ENCODE data around the gene ZNF90. TPM values are rescaled to one million over a fixed set of nuclear protein-coding genes. Genes with fewer than 3 reads are reported as not detected.
"Not testable (repeated sequence)": the region's sequence is repeated elsewhere in the genome, so short reads cannot be mapped to it uniquely, and the experiment has no call there.

The ZNF90 gene
- total RNA-seq, 1 donor from 2014 or later: 7.6 TPM

GRCh38 chr19:20067943-20068342 lies 9.9 kb upstream of the ZNF90 start:
- no peaks in the 10 kb centered on the region for H3K27me3 ChIP-seq
- no peak overlapping the region for H3K27ac ChIP-seq
- H3K4me1 ChIP-seq: no peaks in the 10 kb centered on the region
- ATAC-seq: peak; percentile 48
- H3K9me3 ChIP-seq: no peaks in the 10 kb centered on the region
- DNase-seq: no peak
- TF ChIP-seq CTCF (IDR thresholded peaks at IDR 0.05): no peak
- H3K36me3 ChIP-seq: no peaks in the 10 kb centered on the region
- no peak overlapping the region for H3K4me3 ChIP-seq
- intact Hi-C loops (cut with DNase I): no loop called here

GRCh38 chr19:20068559-20068958 lies 9.2 kb upstream of the ZNF90 start:
- intact Hi-C loops (cut with DNase I); ATAC-seq; H3K27me3 ChIP-seq: not testable (repeated sequence)

GRCh38 chr19:20070691-20071090 lies 7.1 kb upstream of the ZNF90 start:
- H3K27ac ChIP-seq: no peak overlapping the region
- TF ChIP-seq CTCF (IDR thresholded peaks at IDR 0.05): no peak
- H3K27me3 ChIP-seq: no peaks in the 10 kb centered on the region
- no peaks in the 10 kb centered on the region for H3K36me3 ChIP-seq
- no peaks in the 10 kb centered on the region for H3K9me3 ChIP-seq
- no peaks in the 10 kb centered on the region for H3K4me1 ChIP-seq
- ATAC-seq (no peak), DNase-seq (no peak)
- H3K4me3 ChIP-seq: no peak overlapping the region
- intact Hi-C loops (cut with DNase I): no loop called here

More at GRCh38 chr19:20068559-20068958, 9.2 kb upstream of the ZNF90 start:
- H3K4me3 ChIP-seq, H3K9me3 ChIP-seq, H3K36me3 ChIP-seq, H3K27ac ChIP-seq, DNase-seq, H3K4me1 ChIP-seq: not testable (repeated sequence)

GRCh38 chr19:20072936-20073335 lies 4.9 kb upstream of the ZNF90 start:
- no peaks in the 10 kb centered on the region for H3K27me3 ChIP-seq
- no peak for ATAC-seq
- TF ChIP-seq CTCF (IDR thresholded peaks at IDR 0.05): no peak

GRCh38 chr19:20078581-20079031 lies 806 bp downstream of the ZNF90 start:
- DNase-seq (peak; percentile 67), ATAC-seq (no peak)
- no peaks in the 10 kb centered on the region for H3K27me3 ChIP-seq
- H3K4me3 ChIP-seq: peak overlapping the region; percentile 56
- H3K27ac ChIP-seq: peak overlapping the region; percentile 27
- H3K36me3 ChIP-seq: no peaks in the 10 kb centered on the region
- H3K9me3 ChIP-seq: no peaks in the 10 kb centered on the region
- H3K4me1 ChIP-seq: no peaks in the 10 kb centered on the region
- no peak for TF ChIP-seq CTCF (IDR thresholded peaks at IDR 0.05)
- intact Hi-C loops (cut with DNase I): no loop called here

More at GRCh38 chr19:20072936-20073335, 4.9 kb upstream of the ZNF90 start:
- no peak for DNase-seq
- Histone ChIP-seq H3K4me1 (no peaks in the 10 kb centered on the region), H3K36me3 (no peaks in the 10 kb centered on the region), H3K9me3 (no peaks in the 10 kb centered on the region), H3K27ac (no peak overlapping the region), H3K4me3 (no peak overlapping the region)
- intact Hi-C loops (cut with DNase I): no loop called here

- Histone ChIP-seq H3K27me3 (no peaks in the 10 kb centered on the region), H3K9me3 (no peaks in the 10 kb centered on the region), H3K27ac (no peak overlapping the region), H3K4me3 (no peak overlapping the region), H3K4me1 (no peaks in the 10 kb centered on the region), H3K36me3 (no peaks in the 10 kb centered on the region)
- intact Hi-C loops (cut with DNase I): no loop called here
- no peak for ATAC-seq
- no peak for TF ChIP-seq CTCF (IDR thresholded peaks at IDR 0.05)
- DNase-seq: no peak
These were observed 1.7 kb downstream of the ZNF90 start for GRCh38 chr19:20079476-20079875.

Measured in upper lobe of right lung (tissue), 1 donor.